Left ventricle myocardium superior (tissue), 1 donor: ENCODE measurements around the gene RHEB. TPM values are rescaled to one million over a fixed set of nuclear protein-coding genes. Genes with fewer than 3 reads are reported as not detected.

Experiments used
- ATAC-seq: fragments of 200-7000 bp; cut with Tn5 transposase; one replicate; pipeline ENCODE4 v1.9.1; 2020; ENCODE audit warnings: mild to moderate bottlenecking, moderate library complexity
- DNase-seq: peaks from one replicate; pipeline ENCODE4 v3.0.0-alpha.2; 2020
- intact Hi-C: fragments of 100-400 bp; cut with micrococcal nuclease; formaldehyde crosslinking; loops from one replicate; pipeline ENCODE4 v1.11.0; 2022
- total RNA-seq: library from RNA; stranded (reverse); fragmentation: NEBNext Ultra II Directional; extraction: Animal tissue kit (Norgen Biotek cat#: 25700); gene quantifications from one replicate; pipeline ENCODE4 v1.2.1, GENCODE V29; 2021
- donor health status: DM: no; HTN: yes; CAD: no; lungs with severe emphysema.

RHEB gene
- total RNA-seq, 1 donor from 2014 or later = 116 TPM

GRCh38 chr7:151484971-151485707 lies 34.6 kb downstream of the RHEB start:
- ATAC-seq (peak; percentile 65), DNase-seq (no peak)
- intact Hi-C loops = no loop called here

- no peak for DNase-seq
- ATAC-seq = no peak
- intact Hi-C loops = no loop called here
These were observed 36.0 kb downstream of the RHEB start for GRCh38 chr7:151483711-151483983.

- ATAC-seq = peak; percentile 6
- intact Hi-C loops = no loop called here
- no peak for DNase-seq
These were observed 36.6 kb downstream of the RHEB start for GRCh38 chr7:151482883-151483710.

- intact Hi-C loops = no loop called here
- ATAC-seq = peak; percentile 36
- DNase-seq = no peak
These were observed 37.8 kb downstream of the RHEB start for GRCh38 chr7:151481650-151482505.

- no peak for ATAC-seq
- no peak for DNase-seq
- intact Hi-C loops = no loop called here
These were observed 41.8 kb downstream of the RHEB start for GRCh38 chr7:151477867-151478266.

- DNase-seq = no peak
- ATAC-seq = peak; percentile 73
- intact Hi-C loops = no loop called here
These were observed 46.9 kb downstream of the RHEB start for GRCh38 chr7:151472644-151473380.

GRCh38 chr7:151470711-151471110 lies 49.0 kb downstream of the RHEB start:
- intact Hi-C loops = no loop called here
- DNase-seq (no peak), ATAC-seq (no peak)

GRCh38 chr7:151469281-151469680 lies 50.4 kb downstream of the RHEB start:
- intact Hi-C loops = no loop called here
- DNase-seq (peak; percentile 55), ATAC-seq (peak; percentile 59)

- intact Hi-C loops = no loop called here
- ATAC-seq (no peak), DNase-seq (no peak)
These were observed 51.3 kb downstream of the RHEB start for GRCh38 chr7:151468217-151469018.

- DNase-seq (no peak), ATAC-seq (no peak)
- intact Hi-C loops = no loop called here
These were observed 54.5 kb downstream of the RHEB start for GRCh38 chr7:151465169-151465568.

- no peak for DNase-seq
- no peak for ATAC-seq
- intact Hi-C loops = no loop called here
These were observed 57.4 kb downstream of the RHEB start for GRCh38 chr7:151462306-151462779.

- DNase-seq (no peak), ATAC-seq (no peak)
- intact Hi-C loops = no loop called here
These were observed 57.8 kb downstream of the RHEB start for GRCh38 chr7:151461942-151462230.

- DNase-seq (no peak), ATAC-seq (no peak)
- intact Hi-C loops = no loop called here
These were observed 58.4 kb downstream of the RHEB start for GRCh38 chr7:151461096-151461941.

- peak; percentile 49 for ATAC-seq
- intact Hi-C loops = no loop called here
- DNase-seq = peak; percentile 58
These were observed 59.2 kb downstream of the RHEB start for GRCh38 chr7:151460474-151460855.

- DNase-seq = peak; percentile 85
- ATAC-seq = peak; percentile 88
- intact Hi-C loops = no loop called here
These were observed 59.8 kb downstream of the RHEB start for GRCh38 chr7:151459726-151460473.

- ATAC-seq = no peak
- intact Hi-C loops = no loop called here
- DNase-seq = no peak
These were observed 62.2 kb downstream of the RHEB start for GRCh38 chr7:151457534-151457933.

GRCh38 chr7:151456782-151457181 lies 62.9 kb downstream of the RHEB start:
- intact Hi-C loops = no loop called here
- ATAC-seq (no peak), DNase-seq (no peak)
